Endothelial cell of umbilical vein (primary cell): ENCODE measurements around the gene TRPV6. TPM values are rescaled to one million over a fixed set of nuclear protein-coding genes. Genes with fewer than 3 reads are reported as not detected.

Source experiments
- BruUV-seq: library from RNA; stranded (reverse); fragments of 400-500 nt; replicated peaks from 2 replicates; lab custom pipeline; 2021; lab: Mats Ljungman, UMichigan
- CTCF ChIA-PET: fragments of 300-600, 350-600 bp; sonication (Branson Sonifier 250); formaldehyde crosslinking; loops from one replicate; lab custom pipeline; 2021; ENCODE audit warnings: antibody characterized with exemption, inconsistent platforms; lab: Charles Lee
- POLR2A ChIA-PET: fragments of 300-600, 350-600 bp; sonication (Branson Sonifier 250); formaldehyde crosslinking; loops from one replicate; lab custom pipeline; 2021; ENCODE audit warnings: antibody characterized with exemption, inconsistent platforms; lab: Charles Lee
- DNase-seq: peaks from one replicate; pipeline ENCODE4 v3.0.0-alpha.2; 2011; ENCODE audit warnings: low read depth, low spot score
- FAIRE-seq: peaks from 2 replicates; lab custom pipeline; 2011; peaks lifted over from hg19 to GRCh38; lab: Jason Lieb, UNC
- H2AFZ ChIP-seq: 2 replicates; pipeline ENCODE4 v1.6.0; 2012; ENCODE audit warnings: low read depth, low read length, control low read depth, inconsistent platforms
- H3K27ac ChIP-seq: 2 replicates; pipeline ENCODE4 v1.5.1; 2011; ENCODE audit warnings: low read depth, mild to moderate bottlenecking, control low read depth, low read length, moderate library complexity; ENCODE audit not compliant: insufficient read depth
- H3K27me3 ChIP-seq, 2 experiments: 2 replicates each; pipeline versions ENCODE4 v1.6.0 to v1.6.1; 2011; ENCODE audit warnings: low read length in 2 of 2, mixed read lengths in 1 of 2; ENCODE audit not compliant: control insufficient read depth in 2 of 2, insufficient read depth in 2 of 2
- H3K36me3 ChIP-seq, 2 experiments: 2 replicates in 1 of 2; 3 replicates in 1 of 2; pipeline ENCODE4 v1.5.1; 2011; ENCODE audit warnings: low read length in 2 of 2, mild to moderate bottlenecking in 1 of 2, moderate library complexity in 1 of 2; ENCODE audit not compliant: control insufficient read depth in 2 of 2, insufficient read depth in 2 of 2; ENCODE audit errors: extremely low read depth in 1 of 2
- H3K4me1 ChIP-seq: 3 replicates; pipeline ENCODE4 v1.5.1; 2011; ENCODE audit warnings: mild to moderate bottlenecking, low read length; ENCODE audit not compliant: control insufficient read depth, insufficient read depth; ENCODE audit errors: extremely low read depth
- H3K4me2 ChIP-seq: 2 replicates; pipeline ENCODE4 v1.6.1; 2011; ENCODE audit warnings: low read length, control low read depth, mixed read lengths; ENCODE audit not compliant: insufficient read depth
- H3K4me3 ChIP-seq, 3 experiments: fragments of 200-600 bp in 1 of 3; sonication (generic), shearing (Covaris generic) in 1 of 3; replicated peaks in 1 of 3; 2 replicates each; pipeline ENCODE4 v1.5.1; 2011 to 2016; ENCODE audit warnings: control low read depth in 3 of 3, low read length in 3 of 3, mild to moderate bottlenecking in 2 of 3, inconsistent platforms in 1 of 3, low read depth in 1 of 3, moderate library complexity in 1 of 3; ENCODE audit not compliant: insufficient read depth in 1 of 3
- H3K79me2 ChIP-seq: 2 replicates; pipeline ENCODE4 v1.6.0; 2012; ENCODE audit warnings: low read length, inconsistent platforms; ENCODE audit not compliant: control insufficient read depth, insufficient read depth
- H3K9ac ChIP-seq: replicated peaks from 2 replicates; pipeline ENCODE3; 2011; ENCODE audit warnings: low read length, control low read depth; ENCODE audit not compliant: insufficient read depth; ENCODE audit errors: extremely low read depth
- H3K9me1 ChIP-seq: replicated peaks from 3 replicates; pipeline ENCODE4 v1.6.0; 2011; ENCODE audit warnings: mild to moderate bottlenecking, low read length; ENCODE audit not compliant: control insufficient read depth, insufficient read depth; ENCODE audit errors: extremely low read depth
- H3K9me3 ChIP-seq: replicated peaks from 2 replicates; pipeline ENCODE4 v1.5.1; 2012; ENCODE audit warnings: low read length, inconsistent platforms; ENCODE audit not compliant: control insufficient read depth, insufficient read depth
- H4K20me1 ChIP-seq: replicated peaks from 2 replicates; pipeline ENCODE3; 2011; ENCODE audit warnings: mild to moderate bottlenecking, low read length; ENCODE audit not compliant: control insufficient read depth, insufficient read depth; ENCODE audit errors: extremely low read depth
- EZH2 ChIP-seq: IDR thresholded peaks from 2 replicates; pipeline ENCODE4 v1.6.1; 2012; ENCODE audit warnings: borderline replicate concordance, low read depth, mild to moderate bottlenecking, moderate library complexity, low read length, inconsistent platforms; ENCODE audit not compliant: severe bottlenecking
- GATA2 ChIP-seq: IDR thresholded peaks from 2 replicates; pipeline ENCODE4 v1.7.0; 2011; ENCODE audit warnings: low read depth, mild to moderate bottlenecking, moderate library complexity, mixed read lengths, low read length; ENCODE audit not compliant: insufficient read length, insufficient read depth
- MAX ChIP-seq: IDR thresholded peaks from 2 replicates; pipeline ENCODE4 v1.6.1; 2011; ENCODE audit not compliant: insufficient read depth, insufficient read length
- POLR2A ChIP-seq: IDR thresholded peaks from 2 replicates; pipeline ENCODE4 v1.6.1; 2012; ENCODE audit warnings: low read depth, mild to moderate bottlenecking, control low read depth, low read length
- dilution Hi-C: fragments of 300-500 bp; cut with MboI; formaldehyde crosslinking; loops from one replicate; pipeline ENCODE4 v1.15.0; 2019; ENCODE audit warnings: low sequenced_read_pairs; ENCODE audit not compliant: extremely low pct_ligation_motif_present
- intact Hi-C: fragments of 100-400 bp; cut with micrococcal nuclease; formaldehyde crosslinking; loops from one replicate; pipeline ENCODE4 v1.10.0; 2022
- polyA plus RNA-seq, 4 experiments: library from polyadenylated mRNA; depleted of rRNA in 3 of 4; stranded (reverse) in 3 of 4; unstranded in 1 of 4; fragments of >200 nt; gene quantifications; 2 replicates each; pipeline versions ENCODE4 v1.2.1 to v1.2.3, GENCODE V29; 2011 to 2012; ENCODE audit warnings: missing spikeins in 1 of 4
- total RNA-seq: library from RNA; stranded (reverse); gene quantifications from 2 replicates; pipeline ENCODE4 v1.2.3, GENCODE V29; 2021
- TF ChIP-seq, protein P1 (sequence below), 2 donors: IDR thresholded peaks; 1 replicate in 1 of 2; 2 replicates in 1 of 2; pipeline ENCODE4 v1.5.1; 2011; ENCODE audit warnings: low read length in 2 of 2, mild to moderate bottlenecking in 2 of 2, moderate library complexity in 2 of 2, control low read depth in 1 of 2, inconsistent platforms in 1 of 2, low read depth in 1 of 2; ENCODE audit not compliant: insufficient read depth in 1 of 2; ENCODE audit errors: extremely low read depth in 1 of 2

The TRPV6 gene
- total and polyA plus RNA-seq, 2 donors (not counting 3 experiments of a cell fraction or from before 2014, with no cell fraction given), result not detected

DNA sequence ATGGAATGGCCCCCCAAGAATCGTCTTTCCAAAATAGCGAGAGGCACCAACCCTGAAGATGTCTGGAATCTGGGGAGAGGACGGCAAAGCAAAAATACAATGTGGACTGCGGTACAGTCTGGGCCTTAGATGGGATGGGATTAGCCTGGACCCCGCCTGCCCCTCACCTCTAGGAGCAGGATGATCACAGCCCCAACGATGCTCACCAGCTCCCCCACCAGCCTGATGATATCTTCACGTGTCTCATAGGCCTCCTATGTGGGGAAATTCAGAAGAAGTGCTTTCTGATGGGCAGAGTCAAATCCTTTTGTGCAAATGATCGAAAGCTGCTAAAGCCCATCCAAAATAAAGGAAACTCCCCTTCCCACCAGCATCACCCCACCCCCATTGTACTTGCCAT is 29.8 kb upstream of the TRPV6 start:
- CTCF ChIA-PET, result interaction anchor here (1.3 kb wide), 1 partner anchor 300 kb away, joined by 3 read pairs; no protein-coding TSS in a partner anchor
- Histone ChIP-seq H3K9me3 (no peaks in the 10 kb centered on the region), H3K4me2 (no peak overlapping the region), H3K4me3 (no peak overlapping the region), H3K79me2 (no peaks in the 10 kb centered on the region), H2AFZ (no peak overlapping the region), H3K9ac (no peak overlapping the region), H3K4me1 (no peaks in the 10 kb centered on the region), H3K36me3 (no peaks in the 10 kb centered on the region), H3K27ac (no peak overlapping the region), H4K20me1 (no peaks in the 10 kb centered on the region), H3K9me1 (no peaks in the 10 kb centered on the region), H3K27me3 (no peaks in the 10 kb centered on the region)
- intact Hi-C loops, result no loop called here
- FAIRE-seq (no peak), DNase-seq (no peak)
- dilution Hi-C loops, result no loop called here
- no TSS peak for BruUV-seq
- TF ChIP-seq, protein P1, sequence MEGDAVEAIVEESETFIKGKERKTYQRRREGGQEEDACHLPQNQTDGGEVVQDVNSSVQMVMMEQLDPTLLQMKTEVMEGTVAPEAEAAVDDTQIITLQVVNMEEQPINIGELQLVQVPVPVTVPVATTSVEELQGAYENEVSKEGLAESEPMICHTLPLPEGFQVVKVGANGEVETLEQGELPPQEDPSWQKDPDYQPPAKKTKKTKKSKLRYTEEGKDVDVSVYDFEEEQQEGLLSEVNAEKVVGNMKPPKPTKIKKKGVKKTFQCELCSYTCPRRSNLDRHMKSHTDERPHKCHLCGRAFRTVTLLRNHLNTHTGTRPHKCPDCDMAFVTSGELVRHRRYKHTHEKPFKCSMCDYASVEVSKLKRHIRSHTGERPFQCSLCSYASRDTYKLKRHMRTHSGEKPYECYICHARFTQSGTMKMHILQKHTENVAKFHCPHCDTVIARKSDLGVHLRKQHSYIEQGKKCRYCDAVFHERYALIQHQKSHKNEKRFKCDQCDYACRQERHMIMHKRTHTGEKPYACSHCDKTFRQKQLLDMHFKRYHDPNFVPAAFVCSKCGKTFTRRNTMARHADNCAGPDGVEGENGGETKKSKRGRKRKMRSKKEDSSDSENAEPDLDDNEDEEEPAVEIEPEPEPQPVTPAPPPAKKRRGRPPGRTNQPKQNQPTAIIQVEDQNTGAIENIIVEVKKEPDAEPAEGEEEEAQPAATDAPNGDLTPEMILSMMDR (IDR thresholded peaks at IDR 0.05; ENCODE audit: extremely low read depth in 1 of 2, insufficient read depth in 1 of 2, low read depth in 1 of 2, low read length in 2 of 2), result no peak
- TF ChIP-seq MAX, result no peak
- POLR2A ChIA-PET, result no interaction called here

- intact Hi-C loops, result no loop called here
- no peaks in the 10 kb centered on the region for H3K79me2 ChIP-seq
- H3K4me2 ChIP-seq, result no peak overlapping the region
- no peaks in the 10 kb centered on the region for H3K4me1 ChIP-seq
- no peaks in the 10 kb centered on the region for H3K9me3 ChIP-seq
- H3K4me3 ChIP-seq, result no peak overlapping the region
- no peak overlapping the region for H3K9ac ChIP-seq
- H3K27me3 ChIP-seq, result no peaks in the 10 kb centered on the region
- H3K9me1 ChIP-seq, result no peaks in the 10 kb centered on the region
- H3K27ac ChIP-seq, result no peak overlapping the region
- no peaks in the 10 kb centered on the region for H3K36me3 ChIP-seq
- ChIA-PET CTCF (interaction anchor here (1.4 kb wide), 1 partner anchor 33 kb away, joined by 4 read pairs; no protein-coding TSS in a partner anchor), POLR2A (no interaction called here)
- H2AFZ ChIP-seq, result no peak overlapping the region
- H4K20me1 ChIP-seq, result no peaks in the 10 kb centered on the region
- no peak for FAIRE-seq
- BruUV-seq, result no TSS peak
- dilution Hi-C loops, result no loop called here
- peak; percentile 45 for DNase-seq
- TF ChIP-seq POLR2A (no peak), EZH2 (no peak), GATA2 (no peak), MAX (no peak)
Measured at GRCh38 chr7:142914121-142914520, 28.6 kb upstream of the TRPV6 start.
